GM12892 (cell line): ENCODE measurements around the gene DLX3.

Experiments
- POLR2A ChIP-seq: IDR thresholded peaks from 2 replicates; pipeline ENCODE4 v1.6.1; 2011; ENCODE audit warnings: low read depth, low read length, control low read depth
- TAF1 ChIP-seq: IDR thresholded peaks from 2 replicates; pipeline ENCODE4 v1.6.1; 2011; ENCODE audit warnings: low read depth, mild to moderate bottlenecking, control low read depth, low read length, borderline replicate concordance

- no peak for TF ChIP-seq POLR2A
- no peak for TF ChIP-seq TAF1
Measured at GRCh38 chr17:49979748-49980479, 15.1 kb downstream of the DLX3 start.
